GM12878 (cell line): ENCODE results near the gene SYMPK. TPM values are rescaled to one million over a fixed set of nuclear protein-coding genes. Genes with fewer than 3 reads are reported as not detected.

Experiments
- ATAC-seq: fragments of 200-7000 bp; cut with Tn5 transposase; 3 replicates; pipeline ENCODE4 v1.9.1; 2020; ENCODE audit warnings: mild to moderate bottlenecking, moderate library complexity
- BruUV-seq: library from RNA; stranded (reverse); fragments of 400-500 nt; replicated peaks from 2 replicates; lab custom pipeline; 2021; lab: Mats Ljungman, UMichigan
- CTCF ChIA-PET: fragments of 300-600 bp; sonication (Branson Sonifier 250); formaldehyde crosslinking; extraction: SDS; loops from one replicate; lab custom pipeline; 2021; ENCODE audit warnings: inconsistent platforms; lab: Yijun Ruan, JAX
- POLR2A ChIA-PET: fragments of 350-600 bp; formaldehyde crosslinking; extraction: SDS; loops from one replicate; lab custom pipeline; 2021; ENCODE audit warnings: inconsistent platforms; lab: Charles Lee
- RAD21 ChIA-PET: fragments of 300-600 bp; sonication (Branson Sonifier 250); formaldehyde crosslinking; loops from one replicate; lab custom pipeline; 2023; ENCODE audit warnings: antibody characterized with exemption; ENCODE audit not compliant: unreplicated experiment; lab: Charles Lee
- SMC1A ChIA-PET: fragments of 300-600 bp; sonication (Branson Sonifier 250); formaldehyde crosslinking; loops from one replicate; lab custom pipeline; 2023; ENCODE audit not compliant: unreplicated experiment, uncharacterized antibody; lab: Charles Lee
- DNase-seq: peaks from one replicate; pipeline ENCODE4 v3.0.0-alpha.2; 2011; ENCODE audit warnings: low read depth, low spot score
- FAIRE-seq: peaks from 3 replicates; lab custom pipeline; 2011; peaks lifted over from hg19 to GRCh38; lab: Jason Lieb, UNC
- H2AFZ ChIP-seq: 2 replicates; pipeline ENCODE4 v1.6.0; 2011; ENCODE audit warnings: low read depth, low read length, control low read depth; ENCODE audit not compliant: control insufficient read depth
- H3K27ac ChIP-seq: 2 replicates; pipeline ENCODE4 v1.5.1; 2011; ENCODE audit warnings: control low read depth; ENCODE audit not compliant: control insufficient read depth, insufficient read depth
- H3K27me3 ChIP-seq, 2 experiments: replicated peaks in 1 of 2; 2 replicates each; pipeline versions ENCODE4 v1.6.0 to v1.6.1; 2011; ENCODE audit warnings: low read length in 1 of 2; ENCODE audit not compliant: control insufficient read depth in 2 of 2, insufficient read depth in 2 of 2
- H3K36me3 ChIP-seq, 2 experiments: 2 replicates each; pipeline ENCODE4 v1.5.1; 2011; ENCODE audit warnings: low read length in 1 of 2; ENCODE audit not compliant: control insufficient read depth in 2 of 2, insufficient read depth in 2 of 2
- H3K4me1 ChIP-seq: 2 replicates; pipeline ENCODE4 v1.6.1; 2011; ENCODE audit warnings: mild to moderate bottlenecking, low read length, moderate library complexity, mixed read lengths; ENCODE audit not compliant: control insufficient read depth, insufficient read depth
- H3K4me2 ChIP-seq: 2 replicates; pipeline ENCODE4 v1.6.0; 2011; ENCODE audit warnings: control low read depth; ENCODE audit not compliant: control insufficient read depth, insufficient read depth
- H3K4me3 ChIP-seq: fragments of 200-600 bp; sonication (generic); 2 replicates; pipeline ENCODE4 v1.5.1; 2016
- H3K79me2 ChIP-seq: 2 replicates; pipeline ENCODE4 v1.6.0; 2011; ENCODE audit warnings: low read length; ENCODE audit not compliant: control insufficient read depth, insufficient read depth
- H3K9ac ChIP-seq: 2 replicates; pipeline ENCODE4 v1.8.0; 2011; ENCODE audit warnings: low read length, control low read depth, mixed read lengths; ENCODE audit not compliant: control insufficient read depth, insufficient read depth
- H3K9me3 ChIP-seq: replicated peaks from 3 replicates; pipeline ENCODE4 v1.5.1; 2011; ENCODE audit warnings: mild to moderate bottlenecking, low read length; ENCODE audit not compliant: control insufficient read depth, insufficient read depth
- H4K20me1 ChIP-seq: 2 replicates; pipeline ENCODE4 v1.6.0; 2011; ENCODE audit not compliant: control insufficient read depth, insufficient read depth
- FOS ChIP-seq: IDR thresholded peaks from 3 replicates; pipeline ENCODE4 v1.6.1; 2011; ENCODE audit warnings: borderline replicate concordance; ENCODE audit not compliant: insufficient read length; ENCODE audit errors: extremely low read depth
- POLR2A ChIP-seq: IDR thresholded peaks from 2 replicates; pipeline ENCODE4 v1.6.1; 2011; ENCODE audit warnings: low read depth, mild to moderate bottlenecking, low read length
- ZNF24 ChIP-seq: fragments of 450-650 bp; IDR thresholded peaks from 2 replicates; pipeline ENCODE4 v1.6.1; 2017; ENCODE audit warnings: antibody characterized with exemption, mild to moderate bottlenecking
- WGBS: methylation state at CpG from one replicate; pipeline ENCODE4 v1.1.6; 2016; ENCODE audit warnings: low lambda C conversion rate; ENCODE audit not compliant: insufficient replicate concordance, insufficient coverage; ENCODE audit errors: missing lambda C conversion rate; 5-methylcytosine and 5-hydroxymethylcytosine counted together
- in situ Hi-C: fragments of 300-500 bp; cut with MboI; formaldehyde crosslinking; loops from 9 replicates; pipeline ENCODE4 v1.14.3; 2018; ENCODE audit warnings: mixed read lengths
- intact Hi-C: fragments of 100-400 bp; cut with micrococcal nuclease; formaldehyde crosslinking; loops from one replicate; pipeline ENCODE4 v1.14.2; 2022; ENCODE audit not compliant: unreplicated experiment
- polyA plus RNA-seq, 11 experiments: library from polyadenylated mRNA; depleted of rRNA in 4 of 11; unstranded in 6 of 11; stranded (reverse) in 5 of 11; fragments of >200 nt; fragmentation: Nextera tagmentation in 4 of 11; fragmentation: Illumina TruSeq in 1 of 11; extraction: Ambion mirVana in 4 of 11; extraction: Trizol in 1 of 11; gene quantifications; 1 replicate in 1 of 11; 2 replicates in 10 of 11; pipeline versions ENCODE4 v1.2.1 to v1.2.3, GENCODE V29; 2011 to 2016; ENCODE audit warnings: inconsistent platforms in 2 of 11, missing spikeins in 2 of 11, low read depth in 1 of 11
- total RNA-seq, 4 experiments: library from RNA; depleted of rRNA in 3 of 4; stranded (reverse); fragments of >200 nt in 3 of 4; fragmentation: Illumina TruSeq in 1 of 4; extraction: Trizol in 1 of 4; gene quantifications; 2 replicates each; pipeline versions ENCODE4 v1.2.1 to v1.2.3, GENCODE V29; 2013 to 2021
- TF ChIP-seq, protein P1 (sequence below): fragments of 450-650 bp; IDR thresholded peaks from 2 replicates; pipeline ENCODE4 v1.6.1; 2016; ENCODE audit warnings: mild to moderate bottlenecking
- TF ChIP-seq, protein P2 (sequence below): fragments of 450-650 bp; IDR thresholded peaks from 2 replicates; pipeline ENCODE4 v1.6.1; 2016; ENCODE audit warnings: mild to moderate bottlenecking

Gene SYMPK
- total and polyA plus RNA-seq, 10 of the 15 experiments (the other 5 are each of a cell fraction or from before 2014, with no cell fraction given): 0.49 to 109 (median 42.5) TPM

DNA sequence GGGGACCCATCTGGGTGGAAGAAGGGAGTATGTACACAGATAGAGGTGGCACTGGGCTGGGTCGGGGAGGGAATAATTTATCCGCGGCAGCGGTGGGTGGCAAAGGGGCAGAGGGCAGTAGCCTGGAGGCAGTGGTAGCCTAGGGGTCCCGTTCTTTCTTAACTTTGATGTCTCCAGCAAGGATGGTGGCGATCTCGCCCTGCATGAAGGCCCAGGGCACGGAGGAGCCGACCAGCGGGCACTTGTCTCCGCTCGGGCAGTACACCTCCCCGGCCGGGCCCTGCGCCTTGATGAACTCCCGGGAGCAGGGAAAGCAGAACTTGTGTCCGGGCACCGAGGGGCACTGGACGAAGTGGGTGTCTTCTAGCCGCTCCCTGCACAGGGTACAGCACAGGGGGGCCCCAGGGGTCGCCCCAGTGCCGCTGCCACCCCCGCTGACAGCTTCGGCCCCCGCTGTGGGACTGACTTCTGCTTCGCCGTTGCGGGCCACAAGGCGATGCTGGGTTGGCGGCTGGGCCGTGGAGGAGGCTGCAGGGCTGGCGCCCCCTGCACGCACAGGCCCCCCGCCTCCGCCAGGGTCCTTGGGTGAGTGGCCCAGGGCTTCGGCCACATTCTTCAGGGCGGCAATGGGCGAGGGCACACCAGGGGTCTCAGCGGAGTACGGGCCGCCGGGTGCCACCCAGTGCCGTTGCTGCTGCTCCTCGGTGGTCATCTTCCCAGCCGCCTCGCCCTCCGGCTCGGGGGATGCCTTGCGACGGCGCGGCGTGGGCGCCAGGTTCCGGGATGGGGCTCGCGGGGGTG lies 21.1 kb upstream of the SYMPK start:
- peaks cover 10% of the 10 kb centered on the region for H3K79me2 ChIP-seq
- H3K9me3 ChIP-seq: no peaks in the 10 kb centered on the region
- no peak for FAIRE-seq
- DNase-seq: no peak
- H4K20me1 ChIP-seq: no peaks in the 10 kb centered on the region
- no peak for ATAC-seq
- in situ Hi-C loops (no loop called here), intact Hi-C loops (loop anchor here (1.0 kb wide), 1 partner anchor 67 kb away; no protein-coding TSS in a partner anchor)
- H3K27ac ChIP-seq: no peak overlapping the region
- RAD21 ChIA-PET: interaction anchor here (7.6 kb wide), 1 partner anchor 19 kb away, joined by 159 read pairs; the partner anchor contains the start of genes FOXA3 and SYMPK
- H3K4me3 ChIP-seq: 0 out of 2 replicates have a peak overlapping the region, but pooled peaks have one; percentile 49
- SMC1A ChIA-PET: interaction anchor here (0.8 to 6.0 kb wide), 3 partner anchors 17 to 67 kb away, joined by 3 to 98 read pairs (median 9); partner anchors contain the start of genes FOXA3 and SYMPK
- CTCF ChIA-PET: interaction anchor here (1.2 to 9.1 kb wide), 5 partner anchors 19 to 144 kb away, joined by 3 to 194 read pairs (median 6); partner anchors contain the start of genes FOXA3 and SYMPK
- peak overlapping the region; percentile 98 for H3K4me2 ChIP-seq
- TF ChIP-seq FOS (no peak), ZNF24 (no peak), POLR2A (peak; percentile 16; the same call in 1 of the 2 replicates)
- TF ChIP-seq, protein P1, sequence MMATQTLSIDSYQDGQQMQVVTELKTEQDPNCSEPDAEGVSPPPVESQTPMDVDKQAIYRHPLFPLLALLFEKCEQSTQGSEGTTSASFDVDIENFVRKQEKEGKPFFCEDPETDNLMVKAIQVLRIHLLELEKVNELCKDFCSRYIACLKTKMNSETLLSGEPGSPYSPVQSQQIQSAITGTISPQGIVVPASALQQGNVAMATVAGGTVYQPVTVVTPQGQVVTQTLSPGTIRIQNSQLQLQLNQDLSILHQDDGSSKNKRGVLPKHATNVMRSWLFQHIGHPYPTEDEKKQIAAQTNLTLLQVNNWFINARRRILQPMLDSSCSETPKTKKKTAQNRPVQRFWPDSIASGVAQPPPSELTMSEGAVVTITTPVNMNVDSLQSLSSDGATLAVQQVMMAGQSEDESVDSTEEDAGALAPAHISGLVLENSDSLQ: no peak
- TF ChIP-seq, protein P2, sequence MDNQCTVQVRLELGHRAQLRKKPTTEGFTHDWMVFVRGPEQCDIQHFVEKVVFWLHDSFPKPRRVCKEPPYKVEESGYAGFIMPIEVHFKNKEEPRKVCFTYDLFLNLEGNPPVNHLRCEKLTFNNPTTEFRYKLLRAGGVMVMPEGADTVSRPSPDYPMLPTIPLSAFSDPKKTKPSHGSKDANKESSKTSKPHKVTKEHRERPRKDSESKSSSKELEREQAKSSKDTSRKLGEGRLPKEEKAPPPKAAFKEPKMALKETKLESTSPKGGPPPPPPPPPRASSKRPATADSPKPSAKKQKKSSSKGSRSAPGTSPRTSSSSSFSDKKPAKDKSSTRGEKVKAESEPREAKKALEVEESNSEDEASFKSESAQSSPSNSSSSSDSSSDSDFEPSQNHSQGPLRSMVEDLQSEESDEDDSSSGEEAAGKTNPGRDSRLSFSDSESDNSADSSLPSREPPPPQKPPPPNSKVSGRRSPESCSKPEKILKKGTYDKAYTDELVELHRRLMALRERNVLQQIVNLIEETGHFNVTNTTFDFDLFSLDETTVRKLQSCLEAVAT: peak; percentile 38; the same call in 1 of the 2 replicates
- peaks cover 26% of the 10 kb centered on the region for H3K4me1 ChIP-seq
- 87% methylated on average over 43 of the region's 57 CpGs for WGBS
- no peak overlapping the region for H2AFZ ChIP-seq
- BruUV-seq: no TSS peak
- H3K9ac ChIP-seq: no peak overlapping the region
- H3K27me3 ChIP-seq: no peaks in the 10 kb centered on the region
- POLR2A ChIA-PET: interaction anchor here (0.6 to 9.0 kb wide), 2 partner anchors 19 to 20 kb away, joined by 3 to 178 read pairs; partner anchors contain the start of genes FOXA3 and SYMPK
- H3K36me3 ChIP-seq: peaks cover 0 to 1% of the 10 kb centered on the region in 2 experiments; a peak in 1 of 4 replicates
